Measurements from ENCODE around the gene VWA5B1. TPM values are rescaled to one million over a fixed set of nuclear protein-coding genes. Genes with fewer than 3 reads are reported as not detected.

The VWA5B1 gene
- total RNA-seq, 4 donors from 2014 or later = not detected

- H3K27ac ChIP-seq = no peak overlapping the region
- DNase-seq (ENCODE audit: low spot score in 2 of 2) = no peak
- H3K27me3 ChIP-seq = peaks cover 0 to 29% of the 10 kb centered on the region in 2 donors
- no peaks in the 10 kb centered on the region for H3K9me3 ChIP-seq
- TF ChIP-seq POLR2A (IDR thresholded peaks at IDR 0.05) (no peak), CTCF (IDR thresholded peaks at IDR 0.05) (no peak), EP300 (IDR thresholded peaks at IDR 0.05) (no peak)
- peaks cover 0 to 7% (median 0%) of the 10 kb centered on the region in 4 donors for H3K4me1 ChIP-seq
- no peak overlapping the region for H3K4me3 ChIP-seq
- H3K36me3 ChIP-seq = no peaks in the 10 kb centered on the region
- 44 to 46% methylated on average over 9 of the region's 9 CpGs for WGBS, 2 donors
Observed at GRCh38 chr1:20404466-20404865, 113.8 kb downstream of the VWA5B1 start.

Other genes with a start within 250 kb of the VWA5B1 start
- gene PLA2G5, start 220.7 kb upstream of the VWA5B1 start, total RNA-seq = 1 to 10 TPM in 3 of 4 donors, under 1 TPM in 1; 0.87 to 4.7 (median 2.2) TPM
- gene PLA2G2D, start 171.3 kb upstream of the VWA5B1 start, total RNA-seq = not detected
- gene PLA2G2F, start 151.6 kb upstream of the VWA5B1 start, total RNA-seq = not detected
- under 1 TPM; under 0.01 to 0.84 (median 0.41) TPM for gene UBXN10, start 104.8 kb upstream of the VWA5B1 start, total RNA-seq
- gene PLA2G2C, start 104.4 kb upstream of the VWA5B1 start, total RNA-seq = not detected
- gene CAMK2N1, start 195.3 kb downstream of the VWA5B1 start, total RNA-seq = 1 to 10 TPM; 2.4 to 5.9 (median 4.8) TPM
- 10 to 100 TPM; 27.5 to 31.2 (median 30.6) TPM for gene MUL1, start 217.3 kb downstream of the VWA5B1 start, total RNA-seq

Measured in tibial nerve (tissue), 4 donors.